ENCODE measurements around the gene CCDC15.

The CCDC15 gene

DNA sequence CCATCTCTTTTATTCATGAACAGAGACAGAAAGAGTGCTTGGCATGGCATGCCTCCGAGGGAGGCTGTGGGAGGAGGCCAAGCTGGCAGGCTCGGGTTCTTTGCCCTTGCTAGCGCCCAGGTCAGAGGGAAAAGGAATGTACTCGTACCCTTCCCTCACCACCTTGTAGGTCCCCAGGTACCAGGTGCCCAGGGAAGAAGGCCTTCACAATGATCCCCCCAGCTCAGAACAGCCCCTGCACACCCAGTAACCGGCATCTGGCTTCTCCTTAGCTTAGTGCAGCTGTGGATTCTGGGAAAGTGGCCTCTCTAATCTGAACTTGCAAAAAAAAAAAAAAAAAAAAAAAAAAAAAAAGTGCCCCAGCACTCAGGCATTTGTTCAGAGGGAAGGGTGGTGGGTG, 33.6 kb upstream of the CCDC15 start:
- Histone ChIP-seq H3K4me3 (peak overlapping the region; percentile 82), H3K27ac (no peak overlapping the region)
- no peak for DNase-seq (ENCODE audit: low spot score)
- TF ChIP-seq, protein P1, sequence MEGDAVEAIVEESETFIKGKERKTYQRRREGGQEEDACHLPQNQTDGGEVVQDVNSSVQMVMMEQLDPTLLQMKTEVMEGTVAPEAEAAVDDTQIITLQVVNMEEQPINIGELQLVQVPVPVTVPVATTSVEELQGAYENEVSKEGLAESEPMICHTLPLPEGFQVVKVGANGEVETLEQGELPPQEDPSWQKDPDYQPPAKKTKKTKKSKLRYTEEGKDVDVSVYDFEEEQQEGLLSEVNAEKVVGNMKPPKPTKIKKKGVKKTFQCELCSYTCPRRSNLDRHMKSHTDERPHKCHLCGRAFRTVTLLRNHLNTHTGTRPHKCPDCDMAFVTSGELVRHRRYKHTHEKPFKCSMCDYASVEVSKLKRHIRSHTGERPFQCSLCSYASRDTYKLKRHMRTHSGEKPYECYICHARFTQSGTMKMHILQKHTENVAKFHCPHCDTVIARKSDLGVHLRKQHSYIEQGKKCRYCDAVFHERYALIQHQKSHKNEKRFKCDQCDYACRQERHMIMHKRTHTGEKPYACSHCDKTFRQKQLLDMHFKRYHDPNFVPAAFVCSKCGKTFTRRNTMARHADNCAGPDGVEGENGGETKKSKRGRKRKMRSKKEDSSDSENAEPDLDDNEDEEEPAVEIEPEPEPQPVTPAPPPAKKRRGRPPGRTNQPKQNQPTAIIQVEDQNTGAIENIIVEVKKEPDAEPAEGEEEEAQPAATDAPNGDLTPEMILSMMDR (IDR thresholded peaks at IDR 0.05): no peak

DNA sequence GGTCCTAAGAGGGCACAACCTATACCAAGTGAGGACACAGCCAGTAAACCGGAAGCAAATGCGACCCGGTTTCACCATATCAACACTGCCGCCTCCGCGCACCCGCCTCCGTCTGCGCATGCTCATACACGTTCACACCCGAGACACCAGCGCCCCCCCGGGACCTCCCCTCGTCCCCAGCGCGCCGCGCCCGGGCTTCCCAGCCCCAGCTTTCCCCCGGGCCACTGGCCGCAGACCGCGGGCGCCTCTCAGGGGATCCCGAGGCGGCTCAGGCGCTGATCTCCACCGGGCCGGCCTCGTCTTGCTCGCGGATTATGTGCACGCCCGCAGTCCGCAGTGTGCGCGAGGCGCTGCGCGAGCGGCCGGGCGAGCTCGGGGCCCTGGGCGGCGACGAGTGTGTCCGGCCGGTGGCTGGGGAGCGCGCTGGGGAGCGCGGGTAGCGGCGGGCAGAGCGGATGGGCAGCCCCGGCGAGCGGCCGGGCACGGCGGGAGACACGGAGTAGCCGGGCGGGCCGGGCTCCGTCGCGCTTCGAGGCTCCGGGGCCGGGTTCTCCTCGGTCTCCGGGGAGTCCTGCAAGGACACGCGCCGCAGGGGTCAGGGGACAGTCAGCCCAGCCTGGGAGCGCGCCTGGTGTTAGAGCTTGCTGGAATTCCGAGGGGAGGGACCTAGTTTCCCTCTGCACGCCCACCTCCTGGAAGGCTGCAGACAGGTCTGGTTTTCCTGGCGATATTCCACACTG, 33.0 kb upstream of the CCDC15 start:
- no peak for DNase-seq (ENCODE audit: low spot score)
- TF ChIP-seq, protein P1 (IDR thresholded peaks at IDR 0.05): no peak
- Histone ChIP-seq H3K27ac (peak overlapping the region in 1 of 2 donors; percentile 62), H3K4me3 (peak overlapping the region; percentile 82)

DNA sequence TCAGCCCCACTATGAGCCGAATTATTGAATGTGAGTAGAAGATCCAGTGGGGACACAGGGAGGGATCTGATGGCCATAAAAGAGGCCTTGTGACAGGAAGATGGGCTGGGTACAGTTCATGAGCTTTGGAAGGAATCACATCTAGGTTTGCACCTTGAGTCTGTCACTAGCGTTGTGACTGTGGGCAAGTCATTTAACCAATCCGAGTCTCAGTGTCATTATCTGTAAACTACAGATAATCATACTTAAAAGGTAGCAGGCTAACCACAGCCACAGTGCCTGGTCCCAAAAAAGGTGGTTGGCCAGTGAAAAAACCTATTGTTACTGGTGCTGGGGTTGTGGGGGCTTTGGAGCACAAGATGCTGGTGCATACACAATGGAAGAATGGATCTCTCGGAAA, 31.2 kb upstream of the CCDC15 start:
- TF ChIP-seq, protein P1 (IDR thresholded peaks at IDR 0.05): no peak
- no peak overlapping the region for H3K4me3 ChIP-seq
- no peak overlapping the region for H3K27ac ChIP-seq
- DNase-seq (ENCODE audit: low spot score): no peak

DNA sequence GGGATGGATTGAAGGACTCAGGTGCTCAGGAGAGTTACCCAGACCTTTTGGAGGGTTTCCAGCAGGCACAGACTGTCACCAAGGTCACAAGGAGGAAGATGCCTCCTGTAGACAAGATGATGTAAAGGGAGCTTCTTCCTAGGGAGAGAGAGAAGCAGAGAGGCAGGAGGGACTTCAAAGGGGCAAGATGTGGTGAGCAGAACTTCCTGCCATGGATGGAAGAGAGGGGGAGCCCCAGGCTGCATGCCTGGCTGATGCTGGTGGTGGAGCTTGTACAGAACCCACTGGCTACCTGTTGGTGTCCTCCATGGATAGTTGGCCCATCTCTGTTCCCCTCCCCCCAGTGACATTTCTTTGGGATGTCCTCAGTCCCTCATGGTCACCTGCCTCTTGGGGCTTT, 30.7 kb upstream of the CCDC15 start:
- Histone ChIP-seq H3K4me3 (no peak overlapping the region), H3K27ac (no peak overlapping the region)
- DNase-seq (ENCODE audit: low spot score): no peak
- TF ChIP-seq, protein P1 (IDR thresholded peaks at IDR 0.05): no peak

DNA sequence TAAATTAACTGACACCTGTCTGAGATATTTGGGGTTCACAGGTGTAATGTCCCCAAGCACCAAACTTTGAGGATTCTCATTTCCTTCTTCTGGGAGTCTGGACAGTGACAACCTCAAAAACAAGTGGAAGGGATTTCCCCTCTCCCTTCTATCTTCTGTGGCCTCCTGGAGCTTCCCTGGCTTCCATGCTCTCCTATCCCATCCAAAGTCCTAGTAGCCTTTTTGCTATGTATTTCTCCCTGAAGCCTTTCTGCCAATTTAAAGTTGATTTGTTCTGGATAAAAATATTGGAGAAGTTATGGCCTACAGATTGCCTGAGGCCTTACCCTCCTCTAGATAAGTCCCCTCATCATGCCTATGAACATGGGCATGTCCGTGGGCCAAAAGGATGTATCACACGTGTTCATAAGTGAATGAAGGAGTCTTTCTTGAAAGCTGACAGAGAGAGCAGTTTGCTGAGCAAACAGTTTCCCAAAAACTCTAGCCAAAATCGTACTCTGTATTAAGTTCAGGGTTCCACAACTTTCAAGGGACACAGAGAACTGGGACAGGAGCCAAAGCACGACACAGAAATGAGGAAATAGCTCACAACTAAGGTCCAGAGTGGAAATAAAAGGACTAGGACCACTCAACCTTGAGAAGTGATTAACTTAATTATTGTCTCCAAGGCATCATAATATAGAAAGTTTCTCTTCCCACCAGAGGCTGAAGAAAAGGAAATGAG, 24.9 kb upstream of the CCDC15 start:
- DNase-seq (ENCODE audit: low spot score): no peak
- TF ChIP-seq, protein P1 (IDR thresholded peaks at IDR 0.05): no peak
- no peak overlapping the region for H3K27ac ChIP-seq
- H3K4me3 ChIP-seq: no peak overlapping the region

DNA sequence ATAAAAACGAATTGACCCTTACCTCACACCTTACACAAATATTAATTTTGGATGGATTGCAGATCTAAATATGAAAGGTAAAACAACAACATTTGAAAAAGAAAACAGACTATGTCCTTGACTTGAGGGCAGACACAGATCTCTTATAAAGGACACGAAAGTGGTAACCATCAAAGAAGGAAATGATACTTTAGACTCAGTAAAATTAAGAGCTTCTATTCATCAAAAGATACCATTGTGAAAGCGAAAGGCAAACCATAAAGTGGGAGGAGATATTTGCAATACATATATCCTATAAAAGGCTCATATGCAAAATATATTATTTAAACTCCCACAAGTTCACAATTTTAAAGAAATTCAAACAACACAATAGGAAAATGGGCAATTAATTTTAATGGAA, 23.2 kb upstream of the CCDC15 start:
- TF ChIP-seq, protein P1 (IDR thresholded peaks at IDR 0.05): no peak
- Histone ChIP-seq H3K4me3 (no peak overlapping the region), H3K27ac (no peak overlapping the region)
- no peak for DNase-seq (ENCODE audit: low spot score)
